Measurements from ENCODE around the gene EGFR. TPM values are rescaled to one million over a fixed set of nuclear protein-coding genes. Genes with fewer than 3 reads are reported as not detected.

Gene EGFR
- total RNA-seq, 1 donor from 2014 or later: 10.1 TPM

GRCh38 chr7:55145606-55146005, 126.8 kb downstream of the EGFR start:
- intact Hi-C loops (cut with DNase I): no loop called here
- DNase-seq (no peak), ATAC-seq (ENCODE audit: poor library complexity) (no peak)

GRCh38 chr7:55147101-55147500, 128.3 kb downstream of the EGFR start:
- DNase-seq (no peak), ATAC-seq (ENCODE audit: poor library complexity) (no peak)
- intact Hi-C loops (cut with DNase I): no loop called here

GRCh38 chr7:55147736-55148135, 128.9 kb downstream of the EGFR start:
- ATAC-seq (ENCODE audit: poor library complexity) (no peak), DNase-seq (no peak)
- intact Hi-C loops (cut with DNase I): no loop called here

GRCh38 chr7:55148571-55148970, 129.8 kb downstream of the EGFR start:
- DNase-seq (no peak), ATAC-seq (ENCODE audit: poor library complexity) (no peak)
- intact Hi-C loops (cut with DNase I): no loop called here

- DNase-seq (no peak), ATAC-seq (ENCODE audit: poor library complexity) (no peak)
- intact Hi-C loops (cut with DNase I): no loop called here
Measured at GRCh38 chr7:55149001-55149400, 130.2 kb downstream of the EGFR start.

GRCh38 chr7:55150166-55150565, 131.3 kb downstream of the EGFR start:
- DNase-seq (no peak), ATAC-seq (ENCODE audit: poor library complexity) (no peak)
- intact Hi-C loops (cut with DNase I): no loop called here

GRCh38 chr7:55150709-55151451, 132.1 kb downstream of the EGFR start:
- intact Hi-C loops (cut with DNase I): no loop called here
- ATAC-seq (ENCODE audit: poor library complexity) (no peak), DNase-seq (no peak)

- ATAC-seq (ENCODE audit: poor library complexity): no peak
- intact Hi-C loops (cut with DNase I): no loop called here
Measured at GRCh38 chr7:55152516-55152915, 133.7 kb downstream of the EGFR start.

GRCh38 chr7:55154096-55154495, 135.3 kb downstream of the EGFR start:
- DNase-seq (no peak), ATAC-seq (ENCODE audit: poor library complexity) (no peak)
- intact Hi-C loops (cut with DNase I): no loop called here

More at GRCh38 chr7:55152516-55152915, 133.7 kb downstream of the EGFR start:
- DNase-seq: no peak

- DNase-seq: no peak
- intact Hi-C loops (cut with DNase I): no loop called here
- no peak for ATAC-seq (ENCODE audit: poor library complexity)
Measured at GRCh38 chr7:55155351-55156117, 136.7 kb downstream of the EGFR start.

GRCh38 chr7:55156919-55157763, 138.3 kb downstream of the EGFR start:
- DNase-seq (peak; percentile 67), ATAC-seq (ENCODE audit: poor library complexity) (peak; percentile 72)
- intact Hi-C loops (cut with DNase I): no loop called here

GRCh38 chr7:55157764-55158105, 138.9 kb downstream of the EGFR start:
- intact Hi-C loops (cut with DNase I): no loop called here
- DNase-seq (no peak), ATAC-seq (ENCODE audit: poor library complexity) (no peak)

- intact Hi-C loops (cut with DNase I): no loop called here
- ATAC-seq (ENCODE audit: poor library complexity) (no peak), DNase-seq (no peak)
Measured at GRCh38 chr7:55158541-55159382, 139.9 kb downstream of the EGFR start.

- no peak for ATAC-seq (ENCODE audit: poor library complexity)
- intact Hi-C loops (cut with DNase I): no loop called here
- DNase-seq: no peak
Measured at GRCh38 chr7:55160539-55160938, 141.7 kb downstream of the EGFR start.

GRCh38 chr7:55161154-55161687, 142.4 kb downstream of the EGFR start:
- ATAC-seq (ENCODE audit: poor library complexity) (no peak), DNase-seq (no peak)
- intact Hi-C loops (cut with DNase I): no loop called here

GRCh38 chr7:55162476-55162875, 143.7 kb downstream of the EGFR start:
- ATAC-seq (ENCODE audit: poor library complexity): no peak
- intact Hi-C loops (cut with DNase I): no loop called here
- DNase-seq: no peak

GRCh38 chr7:55163733-55164132, 144.9 kb downstream of the EGFR start:
- ATAC-seq (ENCODE audit: poor library complexity) (no peak), DNase-seq (no peak)
- intact Hi-C loops (cut with DNase I): no loop called here

- DNase-seq (no peak), ATAC-seq (ENCODE audit: poor library complexity) (no peak)
- intact Hi-C loops (cut with DNase I): no loop called here
Measured at GRCh38 chr7:55164527-55164926, 145.7 kb downstream of the EGFR start.
